ENCODE results near the gene GSE1.

GSE1 gene

GRCh38 chr16:85575920-85576319, 37.2 kb upstream of the GSE1 start:
- Histone ChIP-seq H3K9me3 (ENCODE audit: control insufficient read depth in 2 of 2, low read length in 2 of 2) (no peaks in the 10 kb centered on the region), H3K27me3 (ENCODE audit: control insufficient read depth in 1 of 2, insufficient read depth in 2 of 2, low read length in 2 of 2) (no peaks in the 10 kb centered on the region), H3K27ac (ENCODE audit: low read length) (no peak overlapping the region), H3K36me3 (ENCODE audit: control insufficient read depth in 2 of 2, insufficient read depth in 2 of 2, low read length in 2 of 2) (no peaks in the 10 kb centered on the region), H3K4me3 (ENCODE audit: low read length in 2 of 2) (no peak overlapping the region), H3K4me1 (ENCODE audit: control insufficient read depth, insufficient read depth, low read length) (peaks cover 62% of the 10 kb centered on the region), H3K9ac (ENCODE audit: low read length in 2 of 2) (no peak overlapping the region)

- H3K4me3 ChIP-seq (ENCODE audit: low read length in 2 of 2) = no peak overlapping the region
- no peaks in the 10 kb centered on the region for H3K9me3 ChIP-seq (ENCODE audit: control insufficient read depth in 2 of 2, low read length in 2 of 2)
- H3K36me3 ChIP-seq (ENCODE audit: control insufficient read depth in 2 of 2, insufficient read depth in 2 of 2, low read length in 2 of 2) = no peaks in the 10 kb centered on the region
- no peaks in the 10 kb centered on the region for H3K27me3 ChIP-seq (ENCODE audit: control insufficient read depth in 1 of 2, insufficient read depth in 2 of 2, low read length in 2 of 2)
- peaks cover 56% of the 10 kb centered on the region for H3K4me1 ChIP-seq (ENCODE audit: control insufficient read depth, insufficient read depth, low read length)
- H3K9ac ChIP-seq (ENCODE audit: low read length in 2 of 2) = no peak overlapping the region
- no peak overlapping the region for H3K27ac ChIP-seq (ENCODE audit: low read length)
Measured at GRCh38 chr16:85576944-85577343, 36.2 kb upstream of the GSE1 start.

- H3K4me1 ChIP-seq (ENCODE audit: control insufficient read depth, insufficient read depth, low read length) = peaks cover 59% of the 10 kb centered on the region
Measured at GRCh38 chr16:85577899-85578598, 35.1 kb upstream of the GSE1 start.

GRCh38 chr16:85578599-85578948, 34.5 kb upstream of the GSE1 start:
- Histone ChIP-seq H3K4me3 (ENCODE audit: low read length in 2 of 2) (no peak overlapping the region), H3K4me1 (ENCODE audit: control insufficient read depth, insufficient read depth, low read length) (peaks cover 59% of the 10 kb centered on the region), H3K27me3 (ENCODE audit: control insufficient read depth in 1 of 2, insufficient read depth in 2 of 2, low read length in 2 of 2) (no peaks in the 10 kb centered on the region), H3K36me3 (ENCODE audit: control insufficient read depth in 2 of 2, insufficient read depth in 2 of 2, low read length in 2 of 2) (no peaks in the 10 kb centered on the region), H3K27ac (ENCODE audit: low read length) (no peak overlapping the region), H3K9me3 (ENCODE audit: control insufficient read depth in 2 of 2, low read length in 2 of 2) (no peaks in the 10 kb centered on the region), H3K9ac (ENCODE audit: low read length in 2 of 2) (no peak overlapping the region)

More at GRCh38 chr16:85577899-85578598, 35.1 kb upstream of the GSE1 start:
- Histone ChIP-seq H3K36me3 (ENCODE audit: control insufficient read depth in 2 of 2, insufficient read depth in 2 of 2, low read length in 2 of 2) (no peaks in the 10 kb centered on the region), H3K27ac (ENCODE audit: low read length) (no peak overlapping the region), H3K9me3 (ENCODE audit: control insufficient read depth in 2 of 2, low read length in 2 of 2) (no peaks in the 10 kb centered on the region), H3K9ac (ENCODE audit: low read length in 2 of 2) (no peak overlapping the region), H3K27me3 (ENCODE audit: control insufficient read depth in 1 of 2, insufficient read depth in 2 of 2, low read length in 2 of 2) (no peaks in the 10 kb centered on the region), H3K4me3 (ENCODE audit: low read length in 2 of 2) (no peak overlapping the region)

GRCh38 chr16:85579191-85579590, 33.9 kb upstream of the GSE1 start:
- no peak overlapping the region for H3K27ac ChIP-seq (ENCODE audit: low read length)
- H3K9me3 ChIP-seq (ENCODE audit: control insufficient read depth in 2 of 2, low read length in 2 of 2) = no peaks in the 10 kb centered on the region
- H3K4me1 ChIP-seq (ENCODE audit: control insufficient read depth, insufficient read depth, low read length) = peaks cover 58% of the 10 kb centered on the region
- no peaks in the 10 kb centered on the region for H3K27me3 ChIP-seq (ENCODE audit: control insufficient read depth in 1 of 2, insufficient read depth in 2 of 2, low read length in 2 of 2)
- no peak overlapping the region for H3K4me3 ChIP-seq (ENCODE audit: low read length in 2 of 2)
- no peak overlapping the region for H3K9ac ChIP-seq (ENCODE audit: low read length in 2 of 2)
- no peaks in the 10 kb centered on the region for H3K36me3 ChIP-seq (ENCODE audit: control insufficient read depth in 2 of 2, insufficient read depth in 2 of 2, low read length in 2 of 2)

- Histone ChIP-seq H3K27ac (ENCODE audit: low read length) (no peak overlapping the region), H3K9ac (ENCODE audit: low read length in 2 of 2) (no peak overlapping the region), H3K4me1 (ENCODE audit: control insufficient read depth, insufficient read depth, low read length) (peaks cover 50% of the 10 kb centered on the region), H3K9me3 (ENCODE audit: control insufficient read depth in 2 of 2, low read length in 2 of 2) (no peaks in the 10 kb centered on the region), H3K27me3 (ENCODE audit: control insufficient read depth in 1 of 2, insufficient read depth in 2 of 2, low read length in 2 of 2) (no peaks in the 10 kb centered on the region), H3K36me3 (ENCODE audit: control insufficient read depth in 2 of 2, insufficient read depth in 2 of 2, low read length in 2 of 2) (no peaks in the 10 kb centered on the region), H3K4me3 (ENCODE audit: low read length in 2 of 2) (no peak overlapping the region)
Measured at GRCh38 chr16:85579923-85580580, 33.1 kb upstream of the GSE1 start.

GRCh38 chr16:85580684-85581083, 32.4 kb upstream of the GSE1 start:
- Histone ChIP-seq H3K27me3 (ENCODE audit: control insufficient read depth in 1 of 2, insufficient read depth in 2 of 2, low read length in 2 of 2) (no peaks in the 10 kb centered on the region), H3K36me3 (ENCODE audit: control insufficient read depth in 2 of 2, insufficient read depth in 2 of 2, low read length in 2 of 2) (no peaks in the 10 kb centered on the region), H3K9me3 (ENCODE audit: control insufficient read depth in 2 of 2, low read length in 2 of 2) (no peaks in the 10 kb centered on the region), H3K4me3 (ENCODE audit: low read length in 2 of 2) (no peak overlapping the region), H3K9ac (ENCODE audit: low read length in 2 of 2) (no peak overlapping the region), H3K4me1 (ENCODE audit: control insufficient read depth, insufficient read depth, low read length) (peaks cover 50% of the 10 kb centered on the region), H3K27ac (ENCODE audit: low read length) (no peak overlapping the region)

- no peaks in the 10 kb centered on the region for H3K9me3 ChIP-seq (ENCODE audit: control insufficient read depth in 2 of 2, low read length in 2 of 2)
- no peaks in the 10 kb centered on the region for H3K27me3 ChIP-seq (ENCODE audit: control insufficient read depth in 1 of 2, insufficient read depth in 2 of 2, low read length in 2 of 2)
- no peaks in the 10 kb centered on the region for H3K36me3 ChIP-seq (ENCODE audit: control insufficient read depth in 2 of 2, insufficient read depth in 2 of 2, low read length in 2 of 2)
- peaks cover 65% of the 10 kb centered on the region for H3K4me1 ChIP-seq (ENCODE audit: control insufficient read depth, insufficient read depth, low read length)
- H3K9ac ChIP-seq (ENCODE audit: low read length in 2 of 2) = no peak overlapping the region
- peak overlapping the region; percentile 46 for H3K27ac ChIP-seq (ENCODE audit: low read length)
- H3K4me3 ChIP-seq (ENCODE audit: low read length in 2 of 2) = peak overlapping the region; percentile 29 to 40
Measured at GRCh38 chr16:85582229-85582991, 30.7 kb upstream of the GSE1 start.

GRCh38 chr16:85583491-85584181, 29.5 kb upstream of the GSE1 start:
- peak overlapping the region in 1 of 2 donors; percentile 40 for H3K4me3 ChIP-seq (ENCODE audit: low read length in 2 of 2)
- peaks cover 62% of the 10 kb centered on the region for H3K4me1 ChIP-seq (ENCODE audit: control insufficient read depth, insufficient read depth, low read length)
- H3K27me3 ChIP-seq (ENCODE audit: control insufficient read depth in 1 of 2, insufficient read depth in 2 of 2, low read length in 2 of 2) = no peaks in the 10 kb centered on the region
- peak overlapping the region in 1 of 2 donors; percentile 26 for H3K9ac ChIP-seq (ENCODE audit: low read length in 2 of 2)
- no peaks in the 10 kb centered on the region for H3K9me3 ChIP-seq (ENCODE audit: control insufficient read depth in 2 of 2, low read length in 2 of 2)
- H3K36me3 ChIP-seq (ENCODE audit: control insufficient read depth in 2 of 2, insufficient read depth in 2 of 2, low read length in 2 of 2) = no peaks in the 10 kb centered on the region
- H3K27ac ChIP-seq (ENCODE audit: low read length) = peak overlapping the region; percentile 46

GRCh38 chr16:85584267-85584666, 28.9 kb upstream of the GSE1 start:
- no peak overlapping the region for H3K4me3 ChIP-seq (ENCODE audit: low read length in 2 of 2)

More at GRCh38 chr16:85584267-85584666, 28.9 kb upstream of the GSE1 start:
- H3K9ac ChIP-seq (ENCODE audit: low read length in 2 of 2) = no peak overlapping the region
- H3K9me3 ChIP-seq (ENCODE audit: control insufficient read depth in 2 of 2, low read length in 2 of 2) = no peaks in the 10 kb centered on the region
- no peaks in the 10 kb centered on the region for H3K36me3 ChIP-seq (ENCODE audit: control insufficient read depth in 2 of 2, insufficient read depth in 2 of 2, low read length in 2 of 2)
- H3K27ac ChIP-seq (ENCODE audit: low read length) = peak overlapping the region; percentile 46
- H3K27me3 ChIP-seq (ENCODE audit: control insufficient read depth in 1 of 2, insufficient read depth in 2 of 2, low read length in 2 of 2) = no peaks in the 10 kb centered on the region
- peaks cover 66% of the 10 kb centered on the region for H3K4me1 ChIP-seq (ENCODE audit: control insufficient read depth, insufficient read depth, low read length)
